GM21723 (cell line): ENCODE results near the gene YIF1A.
A peak's percentile ranks its signal among the peaks of the same experiment; 100 is the strongest.
"Not testable (repeated sequence)": the region's sequence is repeated elsewhere in the genome, so short reads cannot be mapped to it uniquely, and the experiment has no call there.

ENCODE experiments used
- ATAC-seq: cut with Tn5 transposase; IDR thresholded peaks from one replicate; pipeline ENCODE4 v1.9.1; 2021; ENCODE audit warnings: mild to moderate bottlenecking, moderate library complexity; ENCODE audit not compliant: unreplicated experiment

The YIF1A gene

DNA sequence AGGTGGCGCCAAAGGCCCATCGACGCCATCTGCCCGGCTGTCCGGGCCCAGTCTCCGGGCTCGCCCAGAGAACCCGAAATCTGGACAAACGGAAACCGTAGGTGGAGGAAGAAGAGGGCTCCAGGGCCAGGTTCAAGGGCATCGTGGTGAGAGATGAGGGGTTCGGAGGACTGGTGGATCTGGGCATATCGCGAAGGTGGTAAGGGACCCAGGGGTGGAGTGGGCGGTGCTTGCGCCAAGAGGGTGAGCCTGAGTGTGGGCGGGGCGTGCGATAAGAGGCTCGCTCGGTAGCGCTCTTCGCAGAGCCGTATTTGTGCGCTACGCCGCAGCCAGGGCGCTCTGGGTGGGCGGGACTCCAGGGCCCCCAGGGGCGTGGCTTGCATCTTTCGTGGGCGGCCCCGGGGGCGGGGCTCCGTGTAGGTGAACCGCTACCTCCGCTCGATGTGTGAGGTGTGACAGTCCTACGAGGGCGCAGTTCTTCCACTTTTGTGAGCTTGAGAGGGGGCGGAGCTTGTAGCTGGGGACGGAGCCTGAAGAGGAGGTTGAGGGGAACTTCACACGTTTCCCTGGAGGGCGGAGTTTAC lies 23.1 kb upstream of the YIF1A start:
- peak; percentile 65 for ATAC-seq

GRCh38 chr11:66311470-66311964 lies 22.6 kb upstream of the YIF1A start:
- no peak for ATAC-seq

- not testable (repeated sequence) for ATAC-seq
Observed at GRCh38 chr11:66310803-66311440, 22.0 kb upstream of the YIF1A start.

GRCh38 chr11:66310324-66310723 lies 21.4 kb upstream of the YIF1A start:
- no peak for ATAC-seq

GRCh38 chr11:66309475-66309874 lies 20.5 kb upstream of the YIF1A start:
- ATAC-seq: no peak

- no peak for ATAC-seq
Observed at GRCh38 chr11:66302656-66303055, 13.7 kb upstream of the YIF1A start.

DNA sequence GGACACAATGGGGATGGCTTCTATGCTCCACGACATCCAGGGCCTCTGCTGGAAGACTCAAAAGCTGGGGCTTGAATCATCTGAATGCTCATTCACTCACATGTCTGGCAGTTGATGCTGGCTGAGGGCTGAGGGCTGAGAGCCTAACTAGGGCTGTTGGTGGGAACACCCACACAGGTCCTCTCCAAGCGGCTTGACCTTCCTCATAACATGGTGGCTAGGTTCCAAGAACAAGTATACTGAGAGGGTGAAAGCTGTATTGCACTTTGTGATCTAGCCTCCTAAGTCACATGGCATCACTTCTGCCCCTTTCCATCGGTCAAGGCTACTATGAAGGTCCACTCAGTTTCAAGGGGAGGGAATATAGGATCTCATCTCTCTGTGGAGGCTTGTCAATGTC lies 10.2 kb upstream of the YIF1A start:
- no peak for ATAC-seq

DNA sequence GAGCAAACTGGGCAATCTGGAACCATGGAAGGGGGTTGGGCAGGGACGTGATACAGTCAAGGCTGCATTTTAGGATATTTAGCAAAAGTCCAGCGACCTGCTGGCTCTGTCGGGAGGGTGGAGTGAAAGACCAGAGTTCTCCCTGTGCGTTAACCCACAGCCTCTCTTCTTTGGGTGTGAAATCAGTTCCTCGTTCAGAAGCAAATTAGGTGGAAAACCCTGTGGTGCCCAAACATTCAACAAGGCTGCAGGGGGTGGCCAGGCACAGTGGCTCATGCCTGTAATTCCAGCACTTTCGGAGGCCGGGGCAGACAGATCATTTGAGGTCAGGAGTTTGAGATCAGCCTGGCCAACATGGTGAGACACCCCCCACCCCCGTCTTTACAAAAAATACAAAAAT lies 8.7 kb upstream of the YIF1A start:
- no peak for ATAC-seq

- no peak for ATAC-seq
Observed at GRCh38 chr11:66294626-66295620, 6.0 kb upstream of the YIF1A start.

- no peak for ATAC-seq
Observed at GRCh38 chr11:66293777-66294625, 5.1 kb upstream of the YIF1A start.

DNA sequence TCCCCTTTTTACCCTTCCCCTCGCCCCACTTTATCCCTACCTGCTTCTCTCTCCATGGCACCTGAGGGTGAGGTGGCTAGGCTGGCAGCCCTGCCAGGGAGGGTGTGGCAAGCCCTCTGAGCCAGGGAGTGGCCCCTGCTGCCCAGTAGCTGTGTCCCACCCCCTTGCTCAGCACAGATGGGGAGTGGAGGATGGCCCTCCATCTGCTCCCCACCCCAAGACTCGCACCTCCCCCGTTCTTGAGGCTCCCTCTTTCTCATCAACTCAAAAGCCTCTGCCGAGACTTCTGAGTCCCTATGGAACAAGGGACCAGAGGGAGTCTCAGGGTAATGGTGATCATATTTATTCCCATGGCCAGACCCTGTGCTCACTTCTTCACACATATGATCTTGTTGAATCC lies 4.4 kb upstream of the YIF1A start:
- no peak for ATAC-seq

DNA sequence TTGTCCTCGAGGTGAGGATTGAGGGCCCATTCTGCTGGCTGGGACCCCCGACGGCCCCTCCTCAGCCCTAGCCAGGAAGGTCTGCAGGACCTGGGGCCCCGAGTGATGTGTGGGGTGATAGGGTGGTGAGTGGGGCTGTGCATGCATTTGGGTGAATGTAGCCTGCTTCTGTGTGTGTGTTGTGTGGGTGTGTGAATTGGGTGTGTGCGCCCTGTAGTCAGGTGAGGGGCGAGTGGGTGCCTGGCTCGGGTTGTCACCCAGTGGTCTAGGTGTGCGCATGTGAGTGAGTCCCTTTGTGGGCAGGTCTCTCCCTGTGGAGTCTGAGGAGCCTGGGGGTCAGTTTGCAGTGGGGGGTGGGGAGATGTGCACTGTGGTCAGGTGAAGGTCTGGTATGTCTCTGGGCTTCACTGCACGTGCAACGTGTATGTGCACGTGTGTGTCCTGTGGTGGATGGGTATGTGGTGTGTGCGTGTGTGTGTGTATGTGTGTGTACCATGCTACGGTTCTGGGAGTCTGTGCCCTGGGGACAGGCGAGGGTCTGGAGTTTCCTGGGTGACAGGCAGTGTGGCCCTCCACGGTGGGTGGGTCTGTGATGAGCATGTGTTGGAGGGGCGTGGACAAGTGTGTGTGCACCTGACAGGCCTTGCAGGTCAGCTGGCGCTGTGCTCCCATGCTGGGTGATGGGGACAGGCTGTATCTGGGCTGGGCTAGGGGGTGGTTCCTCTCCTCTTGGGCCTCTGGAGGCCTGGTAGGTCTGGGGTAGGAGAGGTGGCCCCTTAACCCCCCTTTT lies 3.8 kb upstream of the YIF1A start:
- no peak for ATAC-seq

DNA sequence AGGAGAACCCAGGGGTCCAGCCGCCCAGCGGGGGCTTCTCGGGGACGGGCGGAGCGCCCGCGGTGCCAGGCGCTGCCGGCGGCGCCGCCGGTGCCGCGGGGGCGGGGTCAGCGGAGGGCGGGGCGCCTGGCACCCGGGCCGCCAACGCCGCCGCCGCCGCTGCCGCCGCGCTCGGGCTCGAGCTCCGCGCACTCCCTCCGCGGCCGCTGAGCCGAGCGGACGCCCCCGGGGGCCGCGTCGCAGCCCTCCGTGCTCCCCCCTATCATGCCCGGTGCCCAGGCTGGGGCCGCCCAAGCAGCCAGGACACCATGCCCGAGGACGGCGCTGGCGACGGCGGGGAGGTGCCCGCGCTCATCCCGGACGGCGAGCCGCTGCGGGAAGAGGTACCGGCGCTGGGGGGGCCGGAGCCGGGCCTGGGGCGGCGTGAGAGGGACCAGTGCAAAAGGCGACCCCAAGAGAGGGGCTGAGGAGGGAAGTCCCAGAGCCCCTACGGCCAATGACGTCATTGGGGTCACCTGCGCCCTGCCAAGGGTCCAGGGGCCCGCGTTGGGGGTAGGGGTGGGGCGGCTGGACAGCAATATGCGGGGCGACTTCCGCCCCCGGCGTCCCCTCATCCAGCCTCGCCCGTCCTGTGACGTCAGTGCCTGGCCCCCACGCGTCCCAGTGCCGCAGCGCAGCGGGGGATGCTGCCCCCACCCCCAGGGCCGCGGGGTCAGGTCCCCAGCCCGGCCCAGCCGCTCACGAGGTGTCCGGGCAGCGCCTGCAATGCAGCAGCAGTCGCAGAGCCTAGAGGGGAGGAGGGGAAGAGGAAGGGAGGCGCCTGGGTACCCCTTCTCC lies 3.0 kb upstream of the YIF1A start, which contains the start of gene TMEM151A:
TSS of gene TMEM151A (plus strand) at position 189 of the 837 bp plus-strand sequence. CDS start at position 309, 120 bp downstream.
- ATAC-seq: no peak

GRCh38 chr11:66291303-66291705 lies 2.4 kb upstream of the YIF1A start:
- ATAC-seq: no peak

DNA sequence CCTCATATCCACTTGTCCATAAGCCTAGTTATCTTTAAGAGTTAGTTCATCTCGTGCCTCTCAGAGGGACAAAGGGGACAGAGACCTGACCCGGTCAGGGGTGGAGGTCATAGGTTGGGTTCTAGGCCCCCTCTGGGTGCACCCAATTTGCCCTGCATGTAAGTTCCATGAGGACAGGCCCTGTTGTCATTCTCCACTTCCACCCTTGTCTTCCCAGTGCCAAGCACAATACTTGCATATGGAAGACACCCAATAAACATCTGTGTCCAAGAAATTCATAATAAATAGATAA lies 1.3 kb upstream of the YIF1A start:
- ATAC-seq: no peak

- peak; percentile 39 for ATAC-seq
Observed at GRCh38 chr11:66289548-66290329, 796 bp upstream of the YIF1A start.

DNA sequence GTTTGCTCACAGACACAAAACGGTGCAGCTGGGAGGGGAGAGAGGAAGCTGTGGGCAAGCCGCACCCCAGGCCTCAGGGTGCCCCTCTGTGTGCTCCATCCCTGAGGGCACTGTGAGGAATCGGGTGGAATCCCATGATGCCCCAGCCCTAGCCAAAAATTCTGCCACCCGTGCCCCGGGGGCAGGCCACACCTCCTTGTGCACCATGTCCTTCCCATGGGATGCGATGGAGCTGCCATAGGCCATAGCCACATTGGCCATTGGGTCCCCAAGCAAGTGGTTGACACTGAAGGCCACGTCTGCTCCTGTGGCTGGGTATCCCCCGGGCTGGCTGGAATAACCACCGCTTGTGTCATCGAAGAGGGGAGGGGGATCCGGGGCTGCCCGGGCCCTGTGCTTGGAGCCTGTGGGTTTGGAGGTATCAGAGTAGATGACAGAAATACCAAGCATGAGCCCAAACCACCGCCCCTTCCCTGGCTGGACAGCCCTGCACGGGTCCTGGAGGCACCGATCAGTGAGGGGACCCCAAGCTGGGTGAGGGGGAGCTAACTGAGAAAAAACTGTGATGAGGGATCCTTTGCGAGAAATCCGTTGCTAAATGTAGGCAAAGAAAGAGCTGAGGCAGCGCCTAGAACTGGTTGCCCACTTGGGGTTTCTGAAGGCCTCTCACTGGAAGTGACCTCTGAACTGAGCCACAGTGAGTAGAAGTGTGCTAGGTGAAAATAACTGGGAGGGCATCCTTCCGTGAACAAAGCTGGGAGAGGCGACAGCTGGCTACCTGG lies 863 bp downstream of the YIF1A start:
- ATAC-seq: no peak
